ENCODE measurements around the gene C1QTNF9. TPM values are rescaled to one million over a fixed set of nuclear protein-coding genes. Genes with fewer than 3 reads are reported as not detected.

The C1QTNF9 gene
- total RNA-seq, 1 donor from 2014 or later: not detected

- Mint-ChIP-seq H3K27ac (no peak overlapping the region), H3K27me3 (no peaks in the 10 kb centered on the region), H3K9me3 (ENCODE audit: low read depth) (no peaks in the 10 kb centered on the region), H3K4me1 (ENCODE audit: low read depth) (peaks cover 11% of the 10 kb centered on the region), H3K36me3 (ENCODE audit: insufficient read depth) (no peaks in the 10 kb centered on the region), H3K4me3 (ENCODE audit: low read depth) (no peak overlapping the region)
- DNase-seq (ENCODE audit: low spot score, unreplicated experiment): no peak
- TF ChIP-seq CTCF (IDR thresholded peaks at IDR 0.05; ENCODE audit: unreplicated experiment): no peak
These were observed 36.8 kb upstream of the C1QTNF9 start for GRCh38 chr13:24272452-24273161.

GRCh38 chr13:24273926-24274325, 35.5 kb upstream of the C1QTNF9 start:
- H3K4me1 Mint-ChIP-seq (ENCODE audit: low read depth): peaks cover 11% of the 10 kb centered on the region
- no peak for DNase-seq (ENCODE audit: low spot score, unreplicated experiment)
- H3K27me3 Mint-ChIP-seq: no peaks in the 10 kb centered on the region
- no peak for TF ChIP-seq CTCF (IDR thresholded peaks at IDR 0.05; ENCODE audit: unreplicated experiment)
- no peaks in the 10 kb centered on the region for H3K36me3 Mint-ChIP-seq (ENCODE audit: insufficient read depth)
- H3K9me3 Mint-ChIP-seq (ENCODE audit: low read depth): no peaks in the 10 kb centered on the region
- H3K4me3 Mint-ChIP-seq (ENCODE audit: low read depth): no peak overlapping the region
- H3K27ac Mint-ChIP-seq: no peak overlapping the region

GRCh38 chr13:24274452-24275021, 34.8 kb upstream of the C1QTNF9 start:
- no peak for DNase-seq (ENCODE audit: low spot score, unreplicated experiment)
- Mint-ChIP-seq H3K9me3 (ENCODE audit: low read depth) (no peaks in the 10 kb centered on the region), H3K4me3 (ENCODE audit: low read depth) (no peak overlapping the region), H3K27ac (peak overlapping the region; percentile 53), H3K27me3 (no peaks in the 10 kb centered on the region), H3K4me1 (ENCODE audit: low read depth) (peaks cover 11% of the 10 kb centered on the region), H3K36me3 (ENCODE audit: insufficient read depth) (no peaks in the 10 kb centered on the region)
- TF ChIP-seq CTCF (IDR thresholded peaks at IDR 0.05; ENCODE audit: unreplicated experiment): no peak

- H3K27me3 Mint-ChIP-seq: no peaks in the 10 kb centered on the region
- H3K9me3 Mint-ChIP-seq (ENCODE audit: low read depth): no peaks in the 10 kb centered on the region
- H3K36me3 Mint-ChIP-seq (ENCODE audit: insufficient read depth): no peaks in the 10 kb centered on the region
- no peak for DNase-seq (ENCODE audit: low spot score, unreplicated experiment)
- H3K27ac Mint-ChIP-seq: no peak overlapping the region
- H3K4me3 Mint-ChIP-seq (ENCODE audit: low read depth): no peak overlapping the region
- peaks cover 9% of the 10 kb centered on the region for H3K4me1 Mint-ChIP-seq (ENCODE audit: low read depth)
- no peak for TF ChIP-seq CTCF (IDR thresholded peaks at IDR 0.05; ENCODE audit: unreplicated experiment)
These were observed 34.3 kb upstream of the C1QTNF9 start for GRCh38 chr13:24275041-24275440.

GRCh38 chr13:24276306-24276705, 33.1 kb upstream of the C1QTNF9 start:
- Mint-ChIP-seq H3K36me3 (ENCODE audit: insufficient read depth) (no peaks in the 10 kb centered on the region), H3K27me3 (no peaks in the 10 kb centered on the region), H3K9me3 (ENCODE audit: low read depth) (no peaks in the 10 kb centered on the region), H3K4me3 (ENCODE audit: low read depth) (no peak overlapping the region), H3K27ac (no peak overlapping the region), H3K4me1 (ENCODE audit: low read depth) (peaks cover under 1% of the 10 kb centered on the region)
- no peak for TF ChIP-seq CTCF (IDR thresholded peaks at IDR 0.05; ENCODE audit: unreplicated experiment)
- DNase-seq (ENCODE audit: low spot score, unreplicated experiment): no peak
